GM12891 (cell line): ENCODE results near the gene CARNS1.
"Not testable (repeated sequence)": the region's sequence is repeated elsewhere in the genome, so short reads cannot be mapped to it uniquely, and the experiment has no call there.

Experiments
- DNase-seq: peaks from one replicate; pipeline ENCODE4 v3.0.0; 2011; ENCODE audit warnings: low spot score; ENCODE audit not compliant: insufficient read length
- FAIRE-seq: peaks from 2 replicates; lab custom pipeline; 2011; peaks lifted over from hg19 to GRCh38; lab: Jason Lieb, UNC
- PAX5 ChIP-seq: IDR thresholded peaks from 2 replicates; pipeline ENCODE4 v1.6.1; 2011; ENCODE audit warnings: low read length, moderate library complexity, mild to moderate bottlenecking; ENCODE audit not compliant: insufficient read depth, severe bottlenecking
- POLR2A ChIP-seq: IDR thresholded peaks from 2 replicates; pipeline ENCODE4 v1.6.1; 2011; ENCODE audit warnings: low read depth, low read length, control low read depth
- POLR2AphosphoS5 ChIP-seq: IDR thresholded peaks from 2 replicates; pipeline ENCODE4 v1.6.1; 2011; ENCODE audit warnings: low read depth, low read length, control low read depth
- POU2F2 ChIP-seq: IDR thresholded peaks from 2 replicates; pipeline ENCODE4 v1.6.1; 2011; ENCODE audit warnings: low read depth, mild to moderate bottlenecking, control low read depth, low read length, moderate library complexity
- SPI1 ChIP-seq: IDR thresholded peaks from 2 replicates; pipeline ENCODE4 v1.6.1; 2011; ENCODE audit warnings: low read depth, low read length, control low read depth
- TAF1 ChIP-seq: IDR thresholded peaks from 2 replicates; pipeline ENCODE4 v1.6.1; 2011; ENCODE audit warnings: low read depth, low read length, control low read depth

Gene CARNS1

DNA sequence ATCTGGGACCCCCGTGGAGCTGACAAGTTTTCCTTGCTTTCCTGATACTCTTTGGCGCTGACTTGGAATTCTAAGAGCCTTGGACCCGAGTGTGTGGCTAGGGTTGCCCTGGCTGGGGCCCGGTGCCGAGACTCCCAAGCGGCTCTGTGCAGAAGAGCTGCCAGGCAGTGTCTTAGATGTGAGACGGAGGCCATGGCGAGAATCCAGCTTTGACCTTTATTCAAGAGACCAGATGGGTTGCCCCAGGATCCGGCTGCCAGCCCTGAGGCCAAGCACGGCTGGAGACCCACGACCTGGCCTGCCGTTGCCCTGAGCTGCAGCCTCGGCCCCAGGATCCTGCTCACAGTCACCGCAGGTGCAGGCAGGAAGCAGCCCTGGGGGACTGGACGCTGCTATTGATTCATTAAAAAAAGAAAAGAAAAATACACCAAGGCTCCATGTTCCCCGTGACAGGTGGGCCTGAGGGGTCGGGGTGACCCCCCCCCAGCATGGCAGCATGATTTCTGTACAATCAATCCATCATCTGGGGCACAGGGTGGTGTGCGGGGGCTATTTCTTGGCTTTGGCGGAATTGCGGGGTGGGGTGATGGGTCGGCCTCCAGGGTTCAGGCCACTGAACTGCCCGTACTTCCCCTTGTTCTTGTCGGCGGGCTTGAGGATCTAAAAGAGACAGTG, 17.4 kb upstream of the CARNS1 start:
- no peak for FAIRE-seq
- no peak for DNase-seq
- no peak for TF ChIP-seq POLR2AphosphoS5

DNA sequence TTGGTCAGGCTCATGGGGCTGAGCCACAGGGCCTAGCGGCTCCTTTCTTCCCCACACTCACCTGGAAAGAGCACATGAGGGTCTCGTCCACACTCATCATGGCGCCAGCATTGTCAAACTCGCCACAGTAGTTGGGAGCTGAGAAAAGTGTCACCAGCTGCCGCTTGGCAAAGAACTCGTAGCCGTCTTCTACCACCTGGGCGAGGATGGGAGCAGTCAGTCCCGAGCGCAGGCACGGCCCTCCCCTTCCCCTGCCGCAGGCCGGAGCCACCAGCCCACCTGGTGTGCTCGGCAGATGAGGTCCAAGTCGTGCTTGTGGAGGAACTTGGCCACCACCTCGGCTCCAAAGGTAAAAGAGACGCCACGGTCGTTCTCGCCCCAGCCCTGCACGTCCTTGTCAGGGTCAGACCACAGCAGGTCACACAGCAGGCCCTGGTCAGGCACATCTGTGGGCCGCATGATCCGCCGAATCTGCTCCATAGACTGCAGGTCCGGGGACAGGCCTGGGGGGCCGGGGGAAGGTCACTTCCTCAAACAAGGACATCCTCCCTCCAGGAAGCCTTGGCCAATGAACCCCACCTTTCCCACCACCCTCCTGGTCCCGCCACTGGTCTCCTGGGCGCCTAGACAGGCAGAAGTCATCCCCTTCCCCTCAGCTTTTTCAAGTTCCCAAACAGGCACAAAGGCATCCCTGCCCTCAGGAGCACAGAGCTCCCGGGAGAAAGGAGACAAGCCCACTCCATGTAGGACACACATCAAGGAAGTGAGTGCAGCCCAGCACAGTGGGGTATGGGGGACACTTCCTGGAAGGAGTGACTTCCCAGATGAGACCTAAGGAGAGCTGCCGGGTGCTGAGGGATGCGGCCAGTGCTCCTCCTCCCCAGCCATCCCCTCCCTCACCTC, 16.6 kb upstream of the CARNS1 start:
- FAIRE-seq (no peak), DNase-seq (no peak)
- TF ChIP-seq POU2F2 (no peak), POLR2AphosphoS5 (no peak)

DNA sequence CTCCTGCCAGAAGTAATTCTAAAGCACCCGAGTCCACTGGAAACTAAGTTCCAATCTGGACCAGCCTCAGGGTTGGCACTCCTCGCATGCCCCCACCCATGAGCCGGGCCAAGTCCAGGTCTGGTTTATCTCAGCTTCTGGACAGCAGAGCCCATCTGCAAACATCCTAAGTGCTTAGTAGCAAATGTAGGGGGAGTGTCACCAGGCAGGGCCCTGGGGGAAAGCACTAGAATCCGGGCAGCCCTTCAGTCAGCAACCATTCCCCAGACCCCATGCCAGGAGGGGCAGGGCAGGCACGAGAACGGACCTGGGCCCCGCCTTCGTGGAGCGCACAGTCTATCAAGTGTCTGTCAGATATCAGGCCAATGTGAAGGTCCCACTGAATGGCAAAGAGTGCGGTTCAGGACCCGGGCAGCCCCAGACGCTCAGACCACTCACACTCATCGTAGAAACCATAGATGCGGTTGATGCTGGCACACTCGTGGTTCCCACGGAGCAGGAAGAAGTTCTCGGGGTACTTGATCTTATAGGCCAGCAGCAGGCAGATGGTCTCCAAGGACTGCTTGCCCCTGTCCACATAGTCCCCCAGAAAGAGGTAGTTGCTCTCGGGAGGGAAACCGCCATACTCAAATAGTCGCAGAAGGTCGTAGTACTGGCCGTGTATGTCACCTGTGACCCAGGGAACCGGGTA, 15.1 kb upstream of the CARNS1 start:
- TF ChIP-seq TAF1 (no peak), POLR2A (no peak), POLR2AphosphoS5 (no peak), PAX5 (no peak), POU2F2 (no peak), SPI1 (no peak)
- peak; percentile 48 for FAIRE-seq
- no peak for DNase-seq

DNA sequence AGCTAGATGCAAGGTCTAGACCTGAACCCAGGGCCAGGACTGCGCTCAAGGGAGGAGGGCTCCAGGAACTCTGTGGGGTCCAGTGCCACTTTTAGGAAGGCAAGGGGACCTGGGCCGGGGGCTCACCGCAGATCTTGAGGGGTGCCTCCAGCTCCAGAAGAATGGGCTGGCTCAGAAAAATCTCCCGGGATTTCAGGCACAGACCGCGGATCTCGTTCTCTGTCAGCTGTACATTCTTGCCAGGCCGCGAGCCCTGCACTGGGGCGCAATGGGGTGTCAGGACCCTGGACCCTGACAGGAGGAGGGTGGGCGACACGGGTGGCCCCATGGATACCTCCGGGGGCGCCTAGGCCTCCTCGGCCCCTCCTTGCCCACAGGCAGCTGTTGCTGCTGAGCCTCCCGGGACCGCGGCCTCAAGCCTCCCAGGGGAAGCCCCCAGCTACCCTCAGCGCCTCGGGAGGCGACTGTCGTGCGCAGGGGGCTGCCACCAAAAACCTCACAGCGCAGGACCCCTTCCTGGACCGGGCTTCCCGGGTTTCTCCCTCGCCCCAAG, 14.5 kb upstream of the CARNS1 start:
- FAIRE-seq = no peak
- TF ChIP-seq PAX5 (no peak), POLR2A (no peak), SPI1 (no peak), TAF1 (no peak), POU2F2 (no peak)
- DNase-seq = no peak

DNA sequence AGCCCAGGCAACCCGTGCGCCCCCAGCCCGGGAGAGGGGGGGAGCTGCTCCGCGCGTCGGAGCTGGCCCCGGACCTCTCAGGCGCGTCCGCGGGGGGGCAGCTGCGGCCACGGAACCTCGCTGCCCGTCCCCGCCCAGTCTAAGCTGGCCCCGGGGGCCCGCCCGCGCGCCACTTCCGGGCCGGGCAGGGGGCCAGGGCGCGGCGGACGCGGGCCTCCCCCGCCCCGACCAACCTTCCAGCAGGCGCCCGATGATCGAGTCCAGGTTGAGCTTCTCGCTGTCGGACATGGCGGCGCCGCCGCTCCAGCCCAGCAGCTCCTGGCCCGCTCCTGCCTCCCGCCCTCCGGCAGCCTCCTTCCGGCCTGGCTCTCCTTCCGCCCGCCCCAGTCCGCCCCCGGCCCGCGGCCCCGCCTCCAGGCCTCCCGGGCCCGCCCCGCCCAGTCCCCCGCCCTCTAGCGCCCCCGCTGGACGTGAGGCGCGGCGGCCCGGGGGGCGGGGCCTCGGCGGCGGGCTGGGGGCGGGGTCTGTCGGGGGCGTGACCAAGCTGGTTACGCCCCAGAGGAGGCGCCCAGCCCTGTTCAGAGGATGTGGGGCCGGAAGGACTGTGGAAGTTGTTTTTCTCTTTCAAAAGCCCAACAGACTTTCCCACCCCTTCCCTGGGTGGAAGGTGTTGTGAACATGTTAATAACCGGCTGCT, 13.8 kb upstream of the CARNS1 start, which contains the start of gene PPP1CA:
TSS of gene PPP1CA (minus strand) at position 364 of the 697 bp plus-strand sequence. CDS start at position 288, 76 bp downstream.
- peak; percentile 95 for FAIRE-seq
- TF ChIP-seq TAF1 (no peak), POU2F2 (no peak), PAX5 (no peak), POLR2AphosphoS5 (peak; percentile 71), POLR2A (peak; percentile 70)

DNA sequence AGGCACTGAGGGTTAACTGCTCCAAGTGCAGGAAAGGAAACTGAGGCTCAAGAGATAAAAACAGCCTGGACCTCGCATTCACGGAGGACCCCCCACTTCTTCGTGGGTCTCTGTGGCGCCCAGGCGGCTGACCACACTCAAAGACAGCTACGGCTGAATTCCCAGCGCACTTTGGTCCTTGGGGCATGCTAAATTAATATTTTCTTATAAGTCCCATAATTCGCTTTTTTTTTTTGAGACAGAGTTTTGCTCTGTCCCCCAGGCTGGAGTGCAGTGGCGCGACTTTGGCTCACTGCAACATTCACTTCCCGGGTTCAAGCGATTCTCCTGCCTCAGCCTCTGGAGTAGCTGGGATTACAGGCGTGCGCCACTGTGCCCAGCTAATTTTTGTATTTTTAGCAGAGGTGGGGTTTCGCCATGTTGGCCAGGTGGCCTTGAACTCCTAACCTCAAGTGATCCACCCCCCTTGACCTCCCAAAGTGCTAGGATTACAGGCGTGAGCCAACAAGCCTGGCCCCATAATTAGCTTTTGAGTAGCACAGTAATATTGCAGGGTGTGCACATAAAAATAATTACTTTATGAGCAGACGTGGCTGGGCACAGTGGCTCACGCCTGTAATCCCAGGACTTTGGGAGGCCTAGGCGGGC, 13.2 kb upstream of the CARNS1 start:
- not testable (repeated sequence) for FAIRE-seq, DNase-seq

More for the DNA sequence above, 13.8 kb upstream of the CARNS1 start, which contains the start of gene PPP1CA:
- DNase-seq = peak; percentile 99

DNA sequence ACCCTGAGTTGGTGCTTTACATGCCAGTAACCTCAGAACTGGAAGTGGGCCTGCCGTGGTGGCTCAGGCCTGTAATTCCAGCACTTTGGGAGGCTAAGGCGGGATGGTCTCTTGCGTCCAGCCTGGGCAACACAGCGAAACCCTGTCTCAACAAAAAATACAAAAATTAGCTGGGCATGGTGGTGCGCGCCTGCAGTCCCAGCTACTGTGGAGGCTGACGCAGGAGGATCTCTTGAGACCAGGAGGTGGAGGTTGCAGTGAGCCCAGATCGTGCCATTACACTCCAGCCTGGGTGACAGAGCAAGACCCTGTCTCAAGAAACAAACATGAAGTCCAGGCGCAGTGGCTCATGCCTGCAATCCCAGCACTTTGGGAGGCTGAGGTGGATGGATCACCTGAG, 12.4 kb upstream of the CARNS1 start:
- not testable (repeated sequence) for FAIRE-seq, DNase-seq

DNA sequence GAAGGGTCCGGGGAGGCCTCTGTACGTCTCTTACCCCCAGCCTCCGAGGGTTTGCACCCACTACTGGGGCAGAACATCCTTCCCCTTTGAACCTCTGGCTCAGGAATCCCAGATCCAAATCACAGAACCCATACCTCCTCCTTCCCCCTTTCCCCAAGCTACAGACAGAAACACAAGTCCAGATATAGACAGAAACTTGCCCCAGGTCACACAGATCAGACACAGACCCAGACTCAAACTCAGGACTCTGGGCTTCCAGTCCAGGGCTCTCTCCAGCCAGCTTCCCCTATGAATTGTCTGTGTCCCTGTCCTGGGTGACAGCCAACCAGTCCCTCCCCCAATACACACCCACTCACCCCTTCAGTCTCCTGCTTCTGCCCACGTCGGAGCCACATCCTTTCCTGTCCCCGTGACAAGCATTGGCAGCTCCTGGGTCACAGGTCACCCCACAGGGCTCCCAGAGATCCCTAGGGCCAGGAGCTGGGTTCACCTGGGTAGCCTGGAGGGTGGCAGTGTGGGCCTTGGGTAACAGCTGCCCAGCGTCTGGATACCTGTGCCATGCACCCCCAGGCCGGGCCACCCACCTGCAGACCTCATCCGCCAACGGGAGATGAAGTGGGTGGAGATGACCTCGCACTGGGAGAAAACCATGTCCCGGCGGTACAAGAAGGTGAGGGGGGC, 10.8 kb upstream of the CARNS1 start:
- TF ChIP-seq POU2F2 (no peak), TAF1 (no peak), SPI1 (no peak), POLR2A (no peak), POLR2AphosphoS5 (no peak), PAX5 (no peak)
- FAIRE-seq (peak; percentile 59), DNase-seq (no peak)

DNA sequence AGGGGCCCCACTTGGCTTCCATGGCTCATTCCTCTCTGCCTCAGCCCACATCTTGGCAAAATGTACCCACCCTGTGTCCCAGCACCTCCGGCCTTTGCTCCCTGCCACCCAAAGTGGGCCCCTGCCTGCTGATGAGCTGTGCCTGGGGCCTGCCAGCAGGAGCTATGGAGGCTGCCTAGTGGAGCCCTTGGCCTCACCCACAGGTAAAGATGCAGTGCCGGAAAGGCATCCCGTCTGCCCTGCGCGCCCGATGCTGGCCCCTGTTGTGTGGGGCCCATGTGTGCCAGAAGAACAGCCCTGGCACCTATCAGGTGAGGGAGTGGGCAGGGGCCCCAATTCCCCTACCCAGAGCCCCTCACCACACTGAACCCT, 10.3 kb upstream of the CARNS1 start:
- no peak for TF ChIP-seq POLR2A
- TF ChIP-seq PAX5 = no peak
- TF ChIP-seq POU2F2 = no peak
- no peak for TF ChIP-seq POLR2AphosphoS5
- TF ChIP-seq TAF1 = no peak
- no peak for TF ChIP-seq SPI1
- DNase-seq (no peak), FAIRE-seq (no peak)
